ENCODE measurements around the gene EMID1.
"Not testable (repeated sequence)": the region's sequence is repeated elsewhere in the genome, so short reads cannot be mapped to it uniquely, and the experiment has no call there.

Gene EMID1

DNA sequence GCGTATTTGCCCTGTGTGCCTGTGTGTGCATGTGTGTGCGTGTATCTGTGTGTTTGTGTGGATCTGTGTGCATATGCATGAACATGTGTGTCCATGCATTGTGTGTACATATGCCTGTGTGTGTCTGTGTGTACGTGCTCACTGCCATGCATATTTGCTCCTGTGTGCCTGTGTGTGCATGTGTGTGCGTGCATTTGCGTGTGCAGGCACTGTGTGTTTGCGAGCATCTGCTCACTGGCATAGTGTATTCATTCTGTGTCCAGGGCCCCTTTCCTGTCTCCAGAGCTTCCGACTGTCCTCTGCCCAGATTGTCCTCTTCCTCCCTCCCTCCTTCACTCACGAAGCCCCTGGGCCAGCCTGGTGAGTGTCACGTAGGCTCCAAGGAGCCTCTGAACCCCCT, 5.8 kb downstream of the EMID1 start:
- DNase-seq: no peak

DNA sequence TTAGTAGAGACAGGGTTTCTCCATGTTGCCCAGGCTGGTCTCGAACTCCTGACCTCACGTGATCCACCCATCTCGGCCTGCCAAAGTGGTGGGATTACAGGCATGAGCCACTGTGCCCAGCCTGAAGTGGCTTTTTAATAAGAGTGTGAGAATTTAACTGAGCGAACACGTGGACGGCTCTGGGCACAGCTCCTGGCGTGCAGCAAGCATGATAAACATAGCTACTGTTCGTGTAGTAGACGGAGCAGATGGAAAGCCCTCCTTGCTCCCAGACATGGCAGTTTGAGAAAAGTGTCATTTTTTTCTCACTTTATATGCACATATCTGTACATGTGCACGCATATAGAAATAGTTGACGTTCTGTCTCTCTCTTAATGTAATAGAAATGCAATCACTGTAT, 7.0 kb downstream of the EMID1 start:
- DNase-seq: no peak

DNA sequence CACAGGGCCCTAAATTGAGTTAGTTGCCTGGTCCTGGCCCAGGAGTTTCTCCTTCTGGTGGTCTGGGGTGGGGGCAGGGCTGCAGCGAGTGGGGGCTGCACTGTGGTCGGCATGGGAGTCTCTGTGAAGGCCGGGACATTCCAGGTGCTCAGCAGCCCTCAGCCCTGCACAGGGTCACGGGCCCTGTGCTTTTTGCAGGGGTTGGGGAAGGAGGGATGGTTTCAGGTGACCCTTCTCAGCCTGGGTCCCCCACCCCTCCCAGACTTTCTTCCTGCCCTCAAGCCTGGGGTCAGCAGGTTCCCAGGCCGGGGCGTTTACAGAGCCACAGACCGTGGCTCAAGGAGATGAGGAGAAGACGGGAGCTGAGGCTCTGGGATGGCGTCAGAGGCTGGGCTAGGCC, 7.8 kb downstream of the EMID1 start:
- no peak for DNase-seq

DNA sequence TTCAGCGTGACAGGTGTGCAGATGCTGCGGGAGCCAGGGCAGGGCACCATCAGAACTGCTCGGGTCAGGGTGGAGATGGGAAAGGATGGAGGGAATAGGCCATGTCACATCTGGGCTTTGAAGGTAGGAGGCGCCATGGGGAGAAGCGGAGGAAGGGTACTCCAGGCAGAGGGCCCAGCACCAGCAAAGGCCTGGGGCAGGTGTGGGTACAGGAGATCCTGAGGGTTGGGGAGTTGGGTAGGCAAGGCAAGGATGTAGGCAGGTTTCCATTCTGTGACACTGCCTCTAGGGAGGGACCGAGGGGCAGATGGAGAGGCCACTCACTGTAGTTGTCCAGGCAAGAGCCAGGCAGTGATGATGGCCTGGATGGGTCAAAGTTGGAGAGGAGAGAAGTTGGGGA, 8.5 kb downstream of the EMID1 start:
- DNase-seq: no peak

DNA sequence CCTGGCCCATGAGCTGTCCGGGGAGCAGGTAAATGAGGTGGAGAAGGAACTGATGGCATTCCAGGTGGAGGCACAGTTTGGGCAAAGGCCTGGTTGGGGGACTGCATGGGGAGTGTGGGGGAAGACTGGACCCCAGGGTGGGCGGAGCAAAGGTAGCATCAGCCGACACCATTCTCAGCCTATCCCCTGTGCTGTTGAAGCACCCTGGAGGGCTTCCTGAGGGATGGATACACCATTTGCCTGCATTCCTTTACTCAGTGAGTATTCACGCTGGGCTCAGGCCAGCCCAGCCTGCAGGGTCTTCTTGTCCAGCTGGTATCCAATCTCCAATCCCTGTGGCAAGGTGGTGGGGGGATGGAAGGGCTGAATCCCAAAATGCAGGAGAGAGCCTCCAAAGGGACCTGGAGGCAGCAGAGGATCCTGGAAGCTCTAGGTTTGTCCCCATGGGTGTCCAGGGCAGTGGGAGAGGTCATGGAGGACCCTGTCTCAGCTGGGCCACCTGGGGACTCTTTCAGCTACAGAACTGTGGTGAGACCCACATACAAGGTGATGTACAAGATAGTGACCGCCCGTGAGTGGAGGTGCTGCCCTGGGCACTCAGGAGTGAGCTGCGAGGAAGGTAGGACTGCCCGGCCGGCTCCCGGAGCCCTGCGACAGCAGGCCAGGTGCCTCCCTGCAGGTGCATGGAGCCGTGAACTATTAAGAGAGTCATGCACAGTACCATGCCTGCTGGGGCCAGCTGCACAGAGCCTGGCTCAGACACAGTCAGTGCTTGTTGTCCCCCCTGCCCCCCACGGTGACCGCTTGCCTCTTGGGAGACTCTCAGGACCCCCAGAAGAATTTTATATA, 9.5 kb downstream of the EMID1 start:
- no peak for DNase-seq

DNA sequence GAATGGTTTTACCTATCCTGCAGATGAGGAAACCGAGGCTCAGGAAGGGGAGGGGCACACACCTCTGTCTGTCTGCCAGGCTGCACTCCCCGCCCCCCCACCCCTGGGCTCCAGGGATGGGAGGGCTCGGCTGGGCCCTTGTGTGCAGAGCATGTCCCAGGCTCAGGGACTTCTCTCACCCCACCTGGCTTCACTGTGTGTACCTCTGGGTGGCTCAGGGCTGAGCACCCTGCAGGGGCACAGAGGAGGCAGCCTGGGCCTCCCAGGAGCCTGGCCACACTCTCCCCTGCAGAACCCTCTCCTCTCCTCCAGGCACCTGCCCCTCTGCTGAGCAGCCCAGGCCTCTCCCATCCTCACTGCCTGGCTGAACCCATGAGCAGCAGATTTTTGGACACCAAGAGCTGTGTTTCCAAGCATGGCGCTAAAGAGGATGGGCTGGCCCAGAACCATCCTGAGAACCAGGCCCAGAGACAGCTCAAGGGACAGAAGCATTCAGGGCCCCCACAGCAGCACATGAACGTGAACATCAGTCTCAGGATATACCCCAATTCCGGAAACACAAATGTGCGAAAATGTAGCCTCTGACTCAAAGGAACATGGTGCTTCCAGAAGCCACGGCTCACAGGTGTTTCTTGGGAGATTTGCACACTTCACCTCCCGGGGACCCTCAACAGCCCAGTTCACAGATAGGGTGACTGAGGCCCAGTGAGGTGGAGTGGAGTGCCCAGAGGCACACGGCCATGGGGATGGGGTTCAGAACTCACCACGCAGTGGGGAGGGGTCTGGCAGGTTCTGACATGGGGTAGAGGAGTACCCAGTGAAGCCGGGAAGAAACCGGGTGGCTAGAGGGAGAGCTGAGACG, 10.5 kb downstream of the EMID1 start:
- no peak for DNase-seq

DNA sequence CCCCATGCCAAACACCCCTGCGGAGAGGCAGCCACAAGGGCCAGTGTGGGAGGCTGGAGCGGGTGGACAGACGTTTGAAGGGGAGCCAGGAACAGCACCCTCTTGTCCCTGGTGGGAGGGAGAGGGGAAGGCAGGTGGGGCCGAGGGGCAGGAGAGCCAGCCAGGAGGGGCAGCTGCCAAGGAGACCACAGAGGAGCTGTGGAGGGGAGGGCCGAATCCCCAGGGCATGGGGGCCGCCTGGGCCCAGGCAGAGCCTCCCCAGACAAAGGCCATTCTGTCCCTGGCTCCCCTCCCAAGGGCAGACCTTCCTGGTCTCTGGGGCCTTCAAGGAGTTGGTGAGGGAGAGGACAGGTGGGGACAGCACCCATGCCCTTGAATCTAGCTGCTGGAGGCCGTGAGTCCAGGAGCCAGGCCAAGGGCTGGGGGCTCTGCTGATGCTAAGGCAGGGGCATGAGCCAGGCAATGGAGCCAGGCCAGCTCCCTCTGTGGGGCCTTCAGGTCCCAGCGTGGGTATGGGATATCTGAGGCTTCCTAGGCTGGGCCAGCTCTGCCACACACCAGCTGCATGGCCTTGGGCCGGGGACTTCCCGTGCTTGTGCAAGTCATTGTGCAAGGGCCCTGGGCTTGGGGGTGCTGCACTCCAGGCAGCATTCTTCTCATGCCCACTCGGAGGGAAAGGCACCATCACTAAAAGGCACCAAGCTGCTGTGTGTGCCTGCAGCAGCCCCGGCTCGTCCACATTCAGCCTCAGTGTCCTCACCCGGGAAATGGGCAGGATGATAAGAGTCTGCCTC, 11.4 kb downstream of the EMID1 start:
- peak; percentile 79 for DNase-seq

DNA sequence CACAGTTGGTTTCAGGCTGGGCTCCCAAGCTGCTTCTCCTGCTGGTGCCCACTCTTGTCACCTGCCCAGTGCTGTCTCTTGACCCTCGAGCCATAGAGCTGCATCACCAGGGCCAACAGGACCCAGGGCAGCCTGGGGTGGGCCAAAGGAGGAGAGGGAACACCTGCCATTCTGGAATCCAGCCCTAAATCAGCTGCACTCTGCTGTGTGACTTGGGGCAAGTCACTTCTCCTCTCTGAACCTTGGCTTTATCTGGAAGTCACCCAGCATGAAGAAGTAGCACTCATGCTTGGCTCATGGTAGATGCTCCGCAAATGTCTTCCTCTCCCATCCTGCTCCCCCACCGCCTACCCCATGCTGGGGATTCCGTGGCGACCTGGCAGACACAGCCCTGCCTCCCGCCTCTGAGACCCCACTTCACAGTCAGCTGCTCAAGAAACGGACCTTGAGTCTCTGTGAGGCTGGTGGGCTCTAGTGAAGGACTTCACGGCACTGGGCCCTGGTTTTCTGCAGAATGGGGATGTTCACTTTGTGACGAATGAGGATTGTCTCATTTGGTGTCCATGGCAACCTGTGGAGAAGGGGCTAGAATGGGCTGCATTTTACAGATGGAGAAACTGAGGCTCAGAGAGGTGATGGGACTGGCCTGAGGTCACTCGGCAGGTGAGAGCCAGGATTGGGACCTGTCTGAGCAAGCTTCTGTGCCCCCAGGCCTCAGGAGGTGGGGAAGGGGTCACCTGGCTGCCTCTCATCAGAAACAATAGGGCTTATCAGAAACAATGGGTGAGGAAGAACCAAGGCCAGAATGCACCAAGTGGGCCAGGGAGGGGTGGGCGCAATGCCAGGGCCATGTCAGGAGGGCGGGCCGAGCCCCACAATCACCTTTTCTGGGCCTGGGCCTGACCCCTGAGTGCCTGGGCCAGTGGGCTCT, 12.4 kb downstream of the EMID1 start:
- no peak for DNase-seq

DNA sequence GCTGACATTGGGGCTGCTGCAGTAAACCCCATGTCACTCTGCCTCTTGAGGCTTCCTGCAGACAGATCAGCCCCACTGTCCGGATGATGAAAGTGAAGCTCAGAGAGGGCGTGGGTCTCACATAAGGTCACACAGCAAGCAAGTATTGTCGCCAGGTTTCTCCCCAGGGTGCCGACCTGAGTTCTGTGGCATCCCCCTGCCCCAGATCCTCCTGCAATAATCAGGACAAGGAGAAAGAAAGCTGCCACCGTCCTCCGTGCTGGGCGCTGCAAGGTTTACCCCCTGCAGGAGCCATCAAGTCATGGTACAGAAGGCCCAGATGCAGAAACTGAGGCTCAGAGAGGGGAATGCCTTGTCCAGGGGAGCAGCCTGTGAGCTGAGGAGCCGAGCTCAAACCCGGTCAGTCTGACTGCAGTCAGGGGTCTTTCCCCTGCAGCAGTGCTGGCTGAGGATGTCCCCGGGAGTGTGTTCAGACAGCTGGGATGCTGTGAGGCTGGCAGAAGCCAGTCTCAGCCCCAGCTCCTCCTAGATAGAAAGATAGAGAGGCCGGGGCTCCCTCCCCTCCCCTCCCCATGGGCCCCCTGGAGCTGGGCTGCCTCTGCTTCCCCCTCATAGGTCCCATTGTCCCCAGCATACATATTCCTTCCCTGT, 13.2 kb downstream of the EMID1 start:
- no peak for DNase-seq

DNA sequence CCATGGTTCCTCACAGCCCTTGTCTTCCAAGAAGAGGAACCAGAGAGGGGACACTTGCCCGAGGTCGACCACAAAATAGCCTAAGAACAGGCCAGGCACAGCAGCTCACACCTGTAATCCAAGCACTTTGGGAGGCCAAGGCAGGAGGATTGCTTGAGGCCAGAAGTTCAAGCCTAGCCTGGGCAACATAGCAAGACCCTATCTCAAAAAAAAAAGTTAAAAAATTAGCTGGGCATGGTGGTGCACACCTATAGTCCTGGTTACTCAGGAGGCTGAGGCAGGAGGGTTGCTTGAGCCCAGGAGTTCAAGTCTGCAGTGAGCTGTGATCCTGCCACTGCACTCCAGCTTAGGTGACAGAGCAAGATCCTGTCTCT, 13.7 kb downstream of the EMID1 start:
- not testable (repeated sequence) for DNase-seq

DNA sequence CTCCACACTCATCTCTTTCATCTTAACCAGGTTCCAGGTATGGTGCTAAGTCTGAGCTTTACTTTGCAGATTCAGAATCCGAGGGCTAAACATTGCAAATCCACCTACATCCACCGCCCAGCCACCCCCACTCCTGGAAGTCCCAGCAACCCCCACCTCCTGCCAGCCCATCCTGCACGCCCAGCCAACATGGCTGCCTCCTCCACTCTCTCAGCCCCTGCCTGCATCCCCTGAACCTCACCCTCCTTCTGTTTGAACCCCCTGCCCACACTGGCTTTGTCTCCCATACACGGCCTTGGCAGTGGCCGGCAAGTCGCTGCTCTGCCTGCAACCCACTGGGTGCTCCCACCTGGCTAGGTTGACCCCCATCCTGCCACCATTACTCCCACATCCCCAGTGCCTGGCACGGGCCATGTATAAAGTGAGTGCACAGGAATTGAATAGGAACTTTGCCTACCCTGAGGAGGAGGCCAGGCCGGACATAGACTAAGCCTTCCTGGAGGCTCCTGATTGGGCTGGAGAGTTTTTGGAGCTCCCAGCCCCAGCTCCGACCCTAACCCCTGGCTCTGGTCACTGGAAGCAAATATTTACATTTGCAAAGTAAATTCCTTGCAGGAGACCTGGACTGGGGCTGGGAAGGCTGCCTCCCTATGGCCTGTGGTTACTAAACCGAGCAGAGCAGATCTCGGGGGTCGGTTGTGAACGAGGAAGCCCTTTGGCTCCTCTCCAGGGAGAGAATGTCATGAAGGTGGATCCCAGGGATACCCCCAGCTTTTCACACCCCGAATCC, 14.4 kb downstream of the EMID1 start:
- DNase-seq: no peak

DNA sequence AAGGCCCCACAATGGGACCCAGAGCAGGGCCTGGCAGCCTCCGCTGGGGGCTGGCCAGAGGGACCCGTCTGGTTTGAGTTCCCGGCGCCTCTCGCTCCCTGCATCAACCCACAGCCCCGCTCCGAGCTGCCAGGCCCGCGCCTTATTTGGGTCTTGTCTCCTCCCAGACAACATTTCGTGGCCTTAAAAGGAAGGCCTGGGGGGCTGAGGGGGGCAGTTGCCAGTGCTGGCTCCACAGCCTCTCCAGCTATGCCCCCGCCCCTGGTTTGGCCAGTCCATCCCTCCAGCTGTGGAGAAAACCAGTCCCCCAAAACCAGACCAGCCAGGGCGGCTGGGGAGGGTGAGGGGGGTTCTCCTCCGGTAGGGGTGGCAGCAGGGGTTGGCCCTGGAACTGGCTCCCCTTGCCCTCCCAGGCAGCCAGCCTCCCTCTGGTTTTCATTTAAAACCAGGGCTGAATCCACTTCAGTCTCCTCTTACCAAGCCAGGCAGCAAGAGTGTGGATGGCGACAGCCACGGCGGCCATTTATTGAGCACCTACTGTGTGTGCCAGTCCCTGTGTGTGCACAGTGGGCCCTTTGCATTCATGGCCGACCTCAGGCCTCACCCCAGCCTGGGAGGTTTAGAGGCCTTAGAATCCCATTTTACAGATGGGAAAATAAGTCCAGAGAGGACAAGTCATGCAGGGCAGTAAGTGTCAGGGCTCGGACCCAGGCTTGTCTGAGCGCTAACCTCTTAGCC, 18.6 kb downstream of the EMID1 start:
- no peak for DNase-seq

DNA sequence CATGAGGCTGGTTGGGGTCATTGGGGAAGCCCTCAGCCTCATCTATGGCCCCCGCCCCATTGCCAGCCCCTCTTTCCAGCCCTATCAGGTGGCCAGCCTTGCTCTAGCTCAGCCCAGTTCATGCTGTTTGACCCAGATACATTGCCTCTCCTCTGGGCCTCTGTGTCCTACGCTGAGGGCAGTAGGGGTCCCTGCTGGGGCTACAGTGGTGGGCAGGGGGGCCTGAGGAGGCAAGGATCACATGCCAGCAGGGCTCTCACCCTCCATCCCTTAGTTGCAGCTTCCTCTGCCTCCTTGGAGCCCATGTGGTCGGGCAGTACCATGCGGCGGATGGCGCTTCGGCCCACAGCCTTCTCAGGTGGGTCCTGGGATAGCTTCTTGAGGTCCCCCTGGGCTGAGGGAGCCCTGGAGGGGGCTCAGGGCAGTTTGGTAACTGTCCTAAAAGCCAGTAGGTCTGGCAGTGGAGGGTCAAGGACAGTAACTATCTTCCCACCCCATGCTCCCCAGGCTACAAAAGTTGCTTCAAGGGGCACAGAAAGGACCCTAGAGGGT, 19.2 kb downstream of the EMID1 start:
- DNase-seq: no peak

DNA sequence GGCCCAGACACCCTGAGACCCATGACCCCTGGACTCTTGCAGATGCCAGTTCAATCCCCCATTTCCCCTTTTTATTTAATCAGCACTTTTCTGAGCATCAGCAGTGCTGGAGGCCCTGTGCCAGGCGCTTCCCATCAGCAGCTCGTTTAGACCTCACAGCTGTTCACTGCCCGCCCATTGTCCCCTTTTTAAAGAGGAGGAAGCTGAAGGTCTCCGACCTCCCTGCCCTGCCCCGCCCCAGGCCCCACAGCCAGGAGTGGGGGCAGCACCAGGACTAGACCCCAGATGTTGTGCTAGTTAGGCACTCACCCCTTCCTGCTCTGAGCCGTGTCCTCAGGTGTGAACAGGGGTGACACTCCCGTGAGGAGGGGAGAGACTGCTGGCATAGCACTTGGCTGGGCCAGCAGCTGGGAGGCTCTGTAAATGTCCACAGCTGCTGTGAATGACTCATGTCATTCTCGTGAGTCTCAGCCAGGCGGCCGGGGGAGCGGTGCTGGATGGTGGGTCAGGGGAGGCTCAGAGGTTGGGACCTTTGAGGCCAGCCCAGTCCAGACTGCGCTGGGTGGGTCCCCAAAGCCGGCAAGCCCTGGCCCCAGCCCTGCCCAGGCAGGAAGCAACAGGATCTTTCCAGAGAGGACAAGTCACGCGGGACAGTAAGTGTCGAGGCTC, 19.9 kb downstream of the EMID1 start:
- DNase-seq: no peak

DNA sequence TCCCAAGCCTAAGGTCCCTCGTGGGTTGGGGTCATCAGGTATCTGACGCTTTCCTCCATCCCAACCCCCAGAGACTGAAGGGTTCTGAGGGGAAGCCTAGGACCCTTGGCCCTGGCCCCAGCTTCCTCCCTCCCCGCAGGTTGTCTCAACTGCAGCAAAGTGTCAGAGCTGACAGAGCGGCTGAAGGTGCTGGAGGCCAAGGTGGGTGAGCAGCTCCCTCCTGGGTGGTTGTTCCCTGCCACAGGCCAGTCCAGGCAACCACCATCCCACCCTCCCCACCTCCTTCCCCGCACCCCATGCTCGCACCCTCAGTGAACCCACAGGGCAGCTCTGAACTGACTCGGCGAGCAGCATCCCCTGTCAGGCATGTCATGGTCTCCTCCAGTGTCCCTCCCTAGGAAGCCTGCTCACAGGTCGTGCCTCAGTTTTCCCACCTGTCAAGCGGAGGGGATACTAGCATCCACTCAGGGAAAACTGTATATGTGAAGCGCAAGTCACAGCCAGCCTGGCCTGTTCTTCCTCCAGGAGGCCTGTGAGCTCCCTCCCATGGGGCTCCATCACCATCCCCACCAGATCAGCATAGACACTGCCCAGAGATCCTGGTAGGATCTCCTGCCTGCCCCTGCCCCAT, 20.8 kb downstream of the EMID1 start:
- DNase-seq: no peak

DNA sequence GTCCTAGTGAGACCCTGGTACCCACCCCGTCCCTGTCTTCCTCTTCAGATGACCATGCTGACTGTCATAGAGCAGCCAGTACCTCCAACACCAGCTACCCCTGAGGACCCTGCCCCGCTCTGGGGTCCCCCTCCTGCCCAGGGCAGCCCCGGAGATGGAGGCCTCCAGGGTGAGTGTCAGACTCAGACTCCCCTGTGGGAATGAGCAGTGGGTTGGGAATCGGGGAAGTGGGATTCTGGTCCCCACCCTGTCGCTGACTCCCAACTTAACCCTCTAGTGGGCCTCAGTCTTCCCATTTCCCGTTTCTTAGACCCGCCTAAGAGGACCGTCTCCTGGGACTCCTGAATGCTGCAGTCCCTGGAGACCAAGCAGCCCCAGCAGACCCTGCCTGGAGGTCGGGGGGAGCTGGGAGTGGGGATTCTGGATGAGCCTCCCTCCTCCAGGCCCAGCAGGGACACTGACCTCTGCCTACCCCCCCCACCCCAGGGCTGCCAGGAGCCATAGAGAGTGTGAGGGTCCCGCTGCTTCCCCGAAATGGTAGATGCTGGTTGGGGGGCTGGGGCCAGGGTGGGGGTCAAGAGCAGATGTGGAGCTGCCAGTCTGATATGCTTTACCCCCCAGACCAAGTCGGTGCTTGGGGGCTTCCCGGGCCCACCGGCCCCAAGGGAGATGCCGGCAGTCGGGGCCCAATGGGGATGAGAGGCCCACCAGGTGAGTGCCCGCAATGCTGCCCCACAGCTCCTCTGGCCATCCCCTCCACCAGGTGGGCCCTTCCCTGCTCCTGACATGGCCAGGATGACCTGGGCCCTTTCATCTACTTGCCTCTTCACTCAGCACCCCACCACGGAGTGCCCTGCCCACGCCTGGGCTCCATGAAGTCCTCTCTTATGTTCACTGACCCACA, 25.5 kb downstream of the EMID1 start:
- DNase-seq: no peak

Data from inflammatory macrophage treated with lipopolysaccharide for 4 hours (primary cell).